Panc1 (cell line): ENCODE results near the gene MEGF6.

Source experiments
- POLR2AphosphoS5 ChIP-seq: IDR thresholded peaks from 2 replicates; pipeline ENCODE4 v1.6.1; 2012; ENCODE audit warnings: mild to moderate bottlenecking, low read depth, low read length, moderate library complexity
- SIN3A ChIP-seq: IDR thresholded peaks from 2 replicates; pipeline ENCODE4 v1.6.1; 2012; ENCODE audit warnings: low read depth, mild to moderate bottlenecking, low read length, moderate library complexity, borderline replicate concordance; ENCODE audit not compliant: insufficient read depth
- TCF7L2 ChIP-seq: IDR thresholded peaks from 2 replicates; pipeline ENCODE4 v1.6.1; 2011; ENCODE audit warnings: mild to moderate bottlenecking, low read depth, low read length, inconsistent platforms
- TF ChIP-seq, protein P1 (sequence below): fragments of 450-650 bp; IDR thresholded peaks from 2 replicates; pipeline ENCODE4 v1.5.1; 2017; ENCODE audit warnings: mild to moderate bottlenecking
- TF ChIP-seq, protein P2 (sequence below), 2 experiments: IDR thresholded peaks; 2 replicates each; pipeline ENCODE4 v1.6.1; 2011 to 2012; ENCODE audit warnings: low read depth in 2 of 2, control low read depth in 1 of 2, low read length in 1 of 2, mild to moderate bottlenecking in 1 of 2, moderate library complexity in 1 of 2; ENCODE audit not compliant: insufficient read depth in 1 of 2

DNA sequence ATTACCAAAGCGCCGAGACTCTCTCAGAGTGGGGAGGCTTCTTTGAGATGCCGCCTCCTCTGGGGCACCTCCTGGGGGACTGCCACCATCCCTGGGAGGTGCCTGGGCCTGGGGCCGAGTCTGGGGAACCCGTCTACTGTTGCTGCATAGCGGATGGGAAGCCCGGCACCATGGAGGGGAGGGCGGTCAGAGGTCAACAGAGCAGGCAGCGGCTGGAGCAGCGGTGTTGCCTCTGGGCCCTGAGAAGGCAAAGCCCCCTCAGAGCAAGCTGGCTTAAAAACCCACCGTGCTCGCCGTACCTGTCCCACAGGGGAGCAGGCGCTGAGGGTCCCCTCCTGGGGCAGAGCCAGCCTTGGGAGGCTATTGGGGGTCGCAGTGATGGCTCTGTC lies 94.8 kb downstream of the MEGF6 start:
- TF ChIP-seq, protein P1, sequence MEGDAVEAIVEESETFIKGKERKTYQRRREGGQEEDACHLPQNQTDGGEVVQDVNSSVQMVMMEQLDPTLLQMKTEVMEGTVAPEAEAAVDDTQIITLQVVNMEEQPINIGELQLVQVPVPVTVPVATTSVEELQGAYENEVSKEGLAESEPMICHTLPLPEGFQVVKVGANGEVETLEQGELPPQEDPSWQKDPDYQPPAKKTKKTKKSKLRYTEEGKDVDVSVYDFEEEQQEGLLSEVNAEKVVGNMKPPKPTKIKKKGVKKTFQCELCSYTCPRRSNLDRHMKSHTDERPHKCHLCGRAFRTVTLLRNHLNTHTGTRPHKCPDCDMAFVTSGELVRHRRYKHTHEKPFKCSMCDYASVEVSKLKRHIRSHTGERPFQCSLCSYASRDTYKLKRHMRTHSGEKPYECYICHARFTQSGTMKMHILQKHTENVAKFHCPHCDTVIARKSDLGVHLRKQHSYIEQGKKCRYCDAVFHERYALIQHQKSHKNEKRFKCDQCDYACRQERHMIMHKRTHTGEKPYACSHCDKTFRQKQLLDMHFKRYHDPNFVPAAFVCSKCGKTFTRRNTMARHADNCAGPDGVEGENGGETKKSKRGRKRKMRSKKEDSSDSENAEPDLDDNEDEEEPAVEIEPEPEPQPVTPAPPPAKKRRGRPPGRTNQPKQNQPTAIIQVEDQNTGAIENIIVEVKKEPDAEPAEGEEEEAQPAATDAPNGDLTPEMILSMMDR: no peak
- TF ChIP-seq POLR2AphosphoS5 (no peak), SIN3A (no peak), TCF7L2 (no peak)
- TF ChIP-seq, protein P2, sequence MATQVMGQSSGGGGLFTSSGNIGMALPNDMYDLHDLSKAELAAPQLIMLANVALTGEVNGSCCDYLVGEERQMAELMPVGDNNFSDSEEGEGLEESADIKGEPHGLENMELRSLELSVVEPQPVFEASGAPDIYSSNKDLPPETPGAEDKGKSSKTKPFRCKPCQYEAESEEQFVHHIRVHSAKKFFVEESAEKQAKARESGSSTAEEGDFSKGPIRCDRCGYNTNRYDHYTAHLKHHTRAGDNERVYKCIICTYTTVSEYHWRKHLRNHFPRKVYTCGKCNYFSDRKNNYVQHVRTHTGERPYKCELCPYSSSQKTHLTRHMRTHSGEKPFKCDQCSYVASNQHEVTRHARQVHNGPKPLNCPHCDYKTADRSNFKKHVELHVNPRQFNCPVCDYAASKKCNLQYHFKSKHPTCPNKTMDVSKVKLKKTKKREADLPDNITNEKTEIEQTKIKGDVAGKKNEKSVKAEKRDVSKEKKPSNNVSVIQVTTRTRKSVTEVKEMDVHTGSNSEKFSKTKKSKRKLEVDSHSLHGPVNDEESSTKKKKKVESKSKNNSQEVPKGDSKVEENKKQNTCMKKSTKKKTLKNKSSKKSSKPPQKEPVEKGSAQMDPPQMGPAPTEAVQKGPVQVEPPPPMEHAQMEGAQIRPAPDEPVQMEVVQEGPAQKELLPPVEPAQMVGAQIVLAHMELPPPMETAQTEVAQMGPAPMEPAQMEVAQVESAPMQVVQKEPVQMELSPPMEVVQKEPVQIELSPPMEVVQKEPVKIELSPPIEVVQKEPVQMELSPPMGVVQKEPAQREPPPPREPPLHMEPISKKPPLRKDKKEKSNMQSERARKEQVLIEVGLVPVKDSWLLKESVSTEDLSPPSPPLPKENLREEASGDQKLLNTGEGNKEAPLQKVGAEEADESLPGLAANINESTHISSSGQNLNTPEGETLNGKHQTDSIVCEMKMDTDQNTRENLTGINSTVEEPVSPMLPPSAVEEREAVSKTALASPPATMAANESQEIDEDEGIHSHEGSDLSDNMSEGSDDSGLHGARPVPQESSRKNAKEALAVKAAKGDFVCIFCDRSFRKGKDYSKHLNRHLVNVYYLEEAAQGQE (IDR thresholded peaks at IDR 0.05; ENCODE audit: insufficient read depth in 1 of 2, low read depth in 2 of 2, low read length in 1 of 2): no peak
